Gastroesophageal sphincter (tissue), 3 donors: ENCODE measurements around the gene ARHGAP23.

Source experiments
- POLR2AphosphoS5 ChIP-seq: sonication (generic); formaldehyde crosslinking; IDR thresholded peaks from one replicate; pipeline ENCODE4 v1.6.1; 2017; ENCODE audit warnings: antibody characterized with exemption
- TF ChIP-seq, protein P1 (sequence below), 4 experiments: fragments of 200-600 bp in 2 of 4; fragments of 450-650 bp in 2 of 4; sonication (generic) in 1 of 4; IDR thresholded peaks; one replicate each; pipeline ENCODE4 v1.5.1; 2017 to 2019; ENCODE audit warnings: antibody characterized with exemption in 4 of 4, mild to moderate bottlenecking in 2 of 4, moderate library complexity in 2 of 4

DNA sequence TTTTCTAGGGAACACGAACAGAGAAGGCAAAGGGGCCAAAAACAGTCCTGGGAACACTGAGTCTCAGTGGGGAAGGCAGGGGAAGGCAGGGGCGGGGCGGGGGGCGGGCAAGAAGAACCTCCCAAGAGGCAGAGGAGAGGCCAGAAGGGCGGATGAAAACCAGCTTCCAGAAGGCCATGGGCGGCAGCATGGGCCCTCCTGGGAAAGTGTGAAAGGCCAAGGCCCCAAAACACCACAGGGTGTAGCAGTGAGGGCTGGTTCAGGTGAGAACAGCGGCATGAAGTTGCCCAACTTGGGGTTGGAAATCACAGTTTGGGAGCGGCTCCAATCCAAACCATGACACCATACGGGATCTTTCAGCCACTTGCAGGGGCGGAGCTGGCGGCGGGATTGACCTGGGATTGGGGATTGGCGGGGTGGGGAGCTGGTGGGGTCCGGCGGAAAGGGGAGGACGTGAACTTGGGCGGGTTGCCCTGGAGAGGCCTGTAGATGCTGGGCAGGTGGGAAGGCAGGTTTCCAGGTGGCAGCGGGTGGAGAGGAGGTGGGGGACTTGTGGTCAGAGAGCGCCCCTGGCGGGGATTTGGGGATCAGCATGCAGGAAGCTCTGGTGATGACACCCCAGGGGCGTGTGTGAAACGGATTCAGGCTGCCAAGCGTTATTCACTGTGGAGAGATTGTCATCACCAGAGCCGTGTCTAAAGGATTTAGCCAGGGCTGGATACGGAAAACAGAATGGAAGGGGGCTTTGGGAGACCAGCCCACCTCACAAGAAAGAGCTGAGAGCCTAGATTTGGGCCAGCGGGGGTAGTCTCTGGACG, 80.9 kb downstream of the ARHGAP23 start:
- no peak for TF ChIP-seq POLR2AphosphoS5
- TF ChIP-seq, protein P1, sequence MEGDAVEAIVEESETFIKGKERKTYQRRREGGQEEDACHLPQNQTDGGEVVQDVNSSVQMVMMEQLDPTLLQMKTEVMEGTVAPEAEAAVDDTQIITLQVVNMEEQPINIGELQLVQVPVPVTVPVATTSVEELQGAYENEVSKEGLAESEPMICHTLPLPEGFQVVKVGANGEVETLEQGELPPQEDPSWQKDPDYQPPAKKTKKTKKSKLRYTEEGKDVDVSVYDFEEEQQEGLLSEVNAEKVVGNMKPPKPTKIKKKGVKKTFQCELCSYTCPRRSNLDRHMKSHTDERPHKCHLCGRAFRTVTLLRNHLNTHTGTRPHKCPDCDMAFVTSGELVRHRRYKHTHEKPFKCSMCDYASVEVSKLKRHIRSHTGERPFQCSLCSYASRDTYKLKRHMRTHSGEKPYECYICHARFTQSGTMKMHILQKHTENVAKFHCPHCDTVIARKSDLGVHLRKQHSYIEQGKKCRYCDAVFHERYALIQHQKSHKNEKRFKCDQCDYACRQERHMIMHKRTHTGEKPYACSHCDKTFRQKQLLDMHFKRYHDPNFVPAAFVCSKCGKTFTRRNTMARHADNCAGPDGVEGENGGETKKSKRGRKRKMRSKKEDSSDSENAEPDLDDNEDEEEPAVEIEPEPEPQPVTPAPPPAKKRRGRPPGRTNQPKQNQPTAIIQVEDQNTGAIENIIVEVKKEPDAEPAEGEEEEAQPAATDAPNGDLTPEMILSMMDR (IDR thresholded peaks at IDR 0.05), result peak in 3 of 4 experiments; percentile 54 to 80 (median 73)
